OCI-LY3 (cell line): ENCODE measurements around the gene CCDC178.

Experiments
- EZH2phosphoT487 ChIP-seq: fragments of 200-600 bp; shearing (Covaris generic); IDR thresholded peaks from 2 replicates; pipeline ENCODE4 v1.6.1; 2018; ENCODE audit warnings: antibody characterized with exemption, mixed run types, low read depth
- TF ChIP-seq, protein P1 (sequence below): fragments of 200-600, 300-600 bp; sonication (generic); IDR thresholded peaks from 2 replicates; pipeline ENCODE4 v1.5.1; 2014; ENCODE audit warnings: antibody characterized with exemption, low read length, low read depth

DNA sequence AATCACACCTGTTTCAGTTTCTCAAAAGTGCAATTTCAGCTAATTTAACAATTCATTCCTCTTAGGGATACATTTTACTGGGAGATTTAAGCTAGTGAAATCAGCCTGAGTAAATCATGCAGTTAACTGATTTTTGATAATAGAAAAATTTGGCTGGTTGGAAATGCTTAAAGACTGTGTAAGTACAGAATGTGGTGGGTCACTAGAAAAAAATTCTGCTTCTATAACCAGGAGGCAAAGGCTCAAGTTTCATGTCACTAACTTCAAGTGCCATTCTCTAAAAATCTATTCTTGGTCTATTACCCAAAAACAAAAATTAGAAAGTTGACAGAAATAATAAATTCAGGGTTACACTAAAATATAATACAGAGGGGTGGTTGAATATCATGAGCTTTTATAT, 271.3 kb downstream of the CCDC178 start:
- TF ChIP-seq, protein P1, sequence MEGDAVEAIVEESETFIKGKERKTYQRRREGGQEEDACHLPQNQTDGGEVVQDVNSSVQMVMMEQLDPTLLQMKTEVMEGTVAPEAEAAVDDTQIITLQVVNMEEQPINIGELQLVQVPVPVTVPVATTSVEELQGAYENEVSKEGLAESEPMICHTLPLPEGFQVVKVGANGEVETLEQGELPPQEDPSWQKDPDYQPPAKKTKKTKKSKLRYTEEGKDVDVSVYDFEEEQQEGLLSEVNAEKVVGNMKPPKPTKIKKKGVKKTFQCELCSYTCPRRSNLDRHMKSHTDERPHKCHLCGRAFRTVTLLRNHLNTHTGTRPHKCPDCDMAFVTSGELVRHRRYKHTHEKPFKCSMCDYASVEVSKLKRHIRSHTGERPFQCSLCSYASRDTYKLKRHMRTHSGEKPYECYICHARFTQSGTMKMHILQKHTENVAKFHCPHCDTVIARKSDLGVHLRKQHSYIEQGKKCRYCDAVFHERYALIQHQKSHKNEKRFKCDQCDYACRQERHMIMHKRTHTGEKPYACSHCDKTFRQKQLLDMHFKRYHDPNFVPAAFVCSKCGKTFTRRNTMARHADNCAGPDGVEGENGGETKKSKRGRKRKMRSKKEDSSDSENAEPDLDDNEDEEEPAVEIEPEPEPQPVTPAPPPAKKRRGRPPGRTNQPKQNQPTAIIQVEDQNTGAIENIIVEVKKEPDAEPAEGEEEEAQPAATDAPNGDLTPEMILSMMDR = no peak
- no peak for TF ChIP-seq EZH2phosphoT487
